ENCODE data around the gene TOX2. TPM values are rescaled to one million over a fixed set of nuclear protein-coding genes. Genes with fewer than 3 reads are reported as not detected.

Gene TOX2
- total and polyA plus RNA-seq, 2 of the 4 experiments (the other 2 are of a cell fraction) = 1.3 to 17.5 TPM

DNA sequence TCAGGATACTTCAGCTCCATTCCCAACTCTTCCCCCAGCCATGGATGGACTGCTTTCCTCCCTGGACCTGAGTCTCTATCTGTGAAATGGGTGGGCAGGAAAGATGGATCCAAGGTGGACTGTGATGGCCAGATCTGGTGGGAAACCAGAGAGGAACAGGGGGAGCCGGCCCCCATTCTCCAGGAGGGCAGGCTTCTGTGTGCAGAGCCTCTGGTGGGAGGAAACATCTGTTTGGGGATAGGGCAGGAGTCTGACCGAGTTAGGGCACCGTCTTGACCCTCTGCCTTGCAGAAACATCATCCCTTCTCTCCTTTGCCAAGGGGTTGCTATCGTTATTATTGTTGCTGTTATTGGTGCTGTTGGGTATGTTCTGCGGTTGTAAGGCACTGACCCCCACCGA is 91.5 kb downstream of the TOX2 start:
- Histone ChIP-seq H3K4me2 (ENCODE audit: low read depth, low read length) (no peak overlapping the region), H4K91ac (ENCODE audit: insufficient read depth, low read depth, low read length) (no peak overlapping the region), H2BK20ac (ENCODE audit: low read depth, low read length) (no peak overlapping the region), H3K27ac (ENCODE audit: insufficient read depth, low read length) (no peak overlapping the region), H4K20me1 (ENCODE audit: insufficient read depth, low read length) (peaks cover 21% of the 10 kb centered on the region; the same call in 1 of the 2 replicates), H2AFZ (replicated peaks; ENCODE audit: low read length, poor library complexity) (no peak overlapping the region), H3K4me3 (ENCODE audit: insufficient read depth, low read depth, low read length) (no peak overlapping the region), H2AK9ac (replicated peaks; ENCODE audit: low read depth, low read length, poor library complexity) (no peak overlapping the region), H2BK15ac (ENCODE audit: low read depth, low read length) (no peak overlapping the region), H3K79me1 (ENCODE audit: low read depth in 1 of 2, low read length in 2 of 2) (peaks cover 25 to 77% of the 10 kb centered on the region in 2 experiments), H2BK5ac (ENCODE audit: low read depth, low read length, poor library complexity, severe bottlenecking) (no peak overlapping the region), H4K5ac (ENCODE audit: low read depth, low read length) (no peak overlapping the region), H3K9me1 (ENCODE audit: insufficient read depth, low read length) (peaks cover 51% of the 10 kb centered on the region), H3K27me3 (ENCODE audit: control insufficient read depth, insufficient read depth, low read length) (no peaks in the 10 kb centered on the region), H3K56ac (ENCODE audit: extremely low read depth, insufficient read depth, low read length) (no peak overlapping the region), H2AK5ac (ENCODE audit: low read depth, low read length) (no peak overlapping the region), H3K4ac (ENCODE audit: low read depth, low read length) (no peak overlapping the region), H4K8ac (ENCODE audit: low read depth in 2 of 2, low read length in 2 of 2) (no peak overlapping the region), H3K9me3 (ENCODE audit: control insufficient read depth, insufficient read depth, low read length) (no peaks in the 10 kb centered on the region), H3K36me3 (ENCODE audit: control insufficient read depth, insufficient read depth, low read length) (peaks cover 13% of the 10 kb centered on the region), H3K18ac (ENCODE audit: low read depth, low read length) (no peak overlapping the region), H2BK120ac (ENCODE audit: low read depth, low read length) (no peak overlapping the region), H3K4me1 (ENCODE audit: control insufficient read depth, insufficient read depth, low read length) (no peaks in the 10 kb centered on the region), H3K9ac (ENCODE audit: low read depth, low read length) (no peak overlapping the region), H3K23ac (ENCODE audit: low read depth, low read length) (no peak overlapping the region), H3K14ac (replicated peaks; ENCODE audit: low read depth, low read length) (no peak overlapping the region)
- ChIA-PET POLR2A (ENCODE audit: unreplicated experiment) (no interaction called here), CTCF (interaction anchor here (1.3 kb wide), 1 partner anchor 9 kb away, joined by 3 read pairs; no protein-coding TSS in a partner anchor)
- ATAC-seq (ENCODE audit: low read depth) (no peak), DNase-seq (no peak)
- WGBS, 2 experiments (ENCODE audit: extremely low coverage in 2 of 2, insufficient read length in 1 of 2) = no CpG with 5 or more reads among the region's 6 CpGs
- in situ Hi-C loops (cut with MboI; ENCODE audit: low sequenced_read_pairs) (no loop called here), intact Hi-C loops (cut with micrococcal nuclease) (no loop called here), dilution Hi-C loops (cut with HindIII; ENCODE audit: low sequenced_read_pairs, unreplicated experiment) (no loop called here)
- TF ChIP-seq MAZ (IDR thresholded peaks at IDR 0.05; ENCODE audit: borderline replicate concordance, low read depth, low read length) (no peak), RAD21 (IDR thresholded peaks at IDR 0.05; ENCODE audit: low read length) (no peak), CTCF (conservative IDR thresholded peaks at IDR 0.05; ENCODE audit: low read depth, low read length) (no peak)
- no TSS peak for BruUV-seq (replicated peaks)

Data from IMR-90 (cell line).